22Rv1 (cell line): ENCODE results near the gene PGAP6.

Source experiments
- CTCF ChIP-seq: fragments of 450-650 bp; IDR thresholded peaks from 2 replicates; pipeline ENCODE4 v1.5.1; 2017; ENCODE audit warnings: mild to moderate bottlenecking
- ZFX ChIP-seq: fragments of 450-650 bp; IDR thresholded peaks from 2 replicates; pipeline ENCODE4 v1.6.1; 2017; ENCODE audit warnings: antibody characterized with exemption, borderline replicate concordance

GRCh38 chr16:339680-340079 lies 42.1 kb downstream of the PGAP6 start:
- TF ChIP-seq CTCF (no peak), ZFX (no peak)
